ENCODE measurements around the gene SPARCL1. TPM values are rescaled to one million over a fixed set of nuclear protein-coding genes. Genes with fewer than 3 reads are reported as not detected.

SPARCL1 gene
- total and polyA plus RNA-seq, 2 experiments from 2014 or later = 1.5 to 2.4 TPM

DNA sequence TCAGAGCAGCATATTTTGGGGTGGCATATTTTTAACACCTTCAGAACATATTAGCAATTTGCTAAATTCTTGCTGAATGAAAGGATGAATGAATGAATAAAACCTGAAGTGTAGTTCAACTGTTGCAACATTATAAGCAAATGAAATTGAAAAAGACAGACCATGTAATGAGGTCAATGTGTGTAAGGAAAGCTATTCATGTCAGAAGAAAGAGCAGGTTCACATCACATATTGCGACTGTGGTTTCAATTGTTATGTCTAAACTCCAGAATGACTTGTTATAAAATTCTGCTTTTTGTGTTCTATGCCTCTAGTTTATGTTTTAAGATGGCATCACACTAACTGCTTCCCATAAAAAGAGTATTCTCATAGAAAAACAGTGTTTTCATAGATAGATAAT lies 46.2 kb upstream of the SPARCL1 start:
- H3K4me3 ChIP-seq = no peak overlapping the region
- H3K9me3 Mint-ChIP-seq = no peaks in the 10 kb centered on the region
- ATAC-seq (no peak), DNase-seq (ENCODE audit: low spot score) (no peak)
- H3K79me2 ChIP-seq (replicated peaks; ENCODE audit: insufficient read depth) = no peaks in the 10 kb centered on the region
- H3K36me3 Mint-ChIP-seq (ENCODE audit: low read depth) = no peaks in the 10 kb centered on the region
- no peaks in the 10 kb centered on the region for H3K27me3 Mint-ChIP-seq (ENCODE audit: insufficient read depth, low read depth, poor library complexity)
- no peak overlapping the region for H3K27ac Mint-ChIP-seq
- H2AFZ ChIP-seq = no peak overlapping the region
- H3K4me1 Mint-ChIP-seq = peaks cover 10% of the 10 kb centered on the region
- H3K4me1 ChIP-seq (ENCODE audit: insufficient read depth) = no peaks in the 10 kb centered on the region; the same call in 1 of the 2 replicates
- H3K36me3 ChIP-seq (ENCODE audit: insufficient read depth) = no peaks in the 10 kb centered on the region
- TF ChIP-seq EZH2phosphoT487 (IDR thresholded peaks at IDR 0.05; ENCODE audit: unreplicated experiment) = no peak
- no peak for TF ChIP-seq CREB1 (CRISPR knock-in tag; IDR thresholded peaks at IDR 0.05; ENCODE audit: low read depth)
- no peak for TF ChIP-seq EZH2 (IDR thresholded peaks at IDR 0.05; ENCODE audit: low read depth, unreplicated experiment)
- TF ChIP-seq NANOG (IDR thresholded peaks at IDR 0.05; ENCODE audit: borderline replicate concordance) = no peak
- TF ChIP-seq, protein P1, sequence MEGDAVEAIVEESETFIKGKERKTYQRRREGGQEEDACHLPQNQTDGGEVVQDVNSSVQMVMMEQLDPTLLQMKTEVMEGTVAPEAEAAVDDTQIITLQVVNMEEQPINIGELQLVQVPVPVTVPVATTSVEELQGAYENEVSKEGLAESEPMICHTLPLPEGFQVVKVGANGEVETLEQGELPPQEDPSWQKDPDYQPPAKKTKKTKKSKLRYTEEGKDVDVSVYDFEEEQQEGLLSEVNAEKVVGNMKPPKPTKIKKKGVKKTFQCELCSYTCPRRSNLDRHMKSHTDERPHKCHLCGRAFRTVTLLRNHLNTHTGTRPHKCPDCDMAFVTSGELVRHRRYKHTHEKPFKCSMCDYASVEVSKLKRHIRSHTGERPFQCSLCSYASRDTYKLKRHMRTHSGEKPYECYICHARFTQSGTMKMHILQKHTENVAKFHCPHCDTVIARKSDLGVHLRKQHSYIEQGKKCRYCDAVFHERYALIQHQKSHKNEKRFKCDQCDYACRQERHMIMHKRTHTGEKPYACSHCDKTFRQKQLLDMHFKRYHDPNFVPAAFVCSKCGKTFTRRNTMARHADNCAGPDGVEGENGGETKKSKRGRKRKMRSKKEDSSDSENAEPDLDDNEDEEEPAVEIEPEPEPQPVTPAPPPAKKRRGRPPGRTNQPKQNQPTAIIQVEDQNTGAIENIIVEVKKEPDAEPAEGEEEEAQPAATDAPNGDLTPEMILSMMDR (conservative IDR thresholded peaks at IDR 0.05; ENCODE audit: low read depth in 2 of 2) = no peak
- no peak for TF ChIP-seq JUNB (IDR thresholded peaks at IDR 0.05; ENCODE audit: unreplicated experiment)
- no peak for TF ChIP-seq REST (IDR thresholded peaks at IDR 0.05; ENCODE audit: unreplicated experiment)
- TF ChIP-seq STAT1 (IDR thresholded peaks at IDR 0.05; ENCODE audit: unreplicated experiment) = no peak
- no peak for TF ChIP-seq ZNF331 (CRISPR knock-in tag; IDR thresholded peaks at IDR 0.05; ENCODE audit: low read depth)
- TF ChIP-seq, protein P2, sequence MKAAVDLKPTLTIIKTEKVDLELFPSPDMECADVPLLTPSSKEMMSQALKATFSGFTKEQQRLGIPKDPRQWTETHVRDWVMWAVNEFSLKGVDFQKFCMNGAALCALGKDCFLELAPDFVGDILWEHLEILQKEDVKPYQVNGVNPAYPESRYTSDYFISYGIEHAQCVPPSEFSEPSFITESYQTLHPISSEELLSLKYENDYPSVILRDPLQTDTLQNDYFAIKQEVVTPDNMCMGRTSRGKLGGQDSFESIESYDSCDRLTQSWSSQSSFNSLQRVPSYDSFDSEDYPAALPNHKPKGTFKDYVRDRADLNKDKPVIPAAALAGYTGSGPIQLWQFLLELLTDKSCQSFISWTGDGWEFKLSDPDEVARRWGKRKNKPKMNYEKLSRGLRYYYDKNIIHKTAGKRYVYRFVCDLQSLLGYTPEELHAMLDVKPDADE (IDR thresholded peaks at IDR 0.05) = no peak
- TF ChIP-seq POLR2AphosphoS5 (IDR thresholded peaks at IDR 0.05; ENCODE audit: low read depth) = no peak
- no peak for TF ChIP-seq ZNF462 (CRISPR knock-in tag; IDR thresholded peaks at IDR 0.05)
- no peak for TF ChIP-seq ZNF114 (CRISPR knock-in tag; IDR thresholded peaks at IDR 0.05)
- no peak overlapping the region for H3K4me2 ChIP-seq
- H3K9me2 ChIP-seq (ENCODE audit: insufficient read depth) = no peaks in the 10 kb centered on the region
- H3K27me3 ChIP-seq (ENCODE audit: insufficient read depth) = no peaks in the 10 kb centered on the region
- H3F3A ChIP-seq (replicated peaks; ENCODE audit: low read depth) = no peaks in the 10 kb centered on the region
- H3K4me3 Mint-ChIP-seq = no peak overlapping the region
- no peak overlapping the region for H3K27ac ChIP-seq (ENCODE audit: low read depth)
- no peaks in the 10 kb centered on the region for H4K20me1 ChIP-seq (replicated peaks; ENCODE audit: insufficient read depth)
